Esophagus squamous epithelium (tissue), 5 donors: ENCODE results near the gene SH3RF1. TPM values are rescaled to one million over a fixed set of nuclear protein-coding genes. Genes with fewer than 3 reads are reported as not detected.

Experiments used
- DNase-seq: peaks from one replicate; lab custom pipeline; 2025; lab: John Stamatoyannopoulos, UW
- H3K27ac ChIP-seq, 4 donors: fragments of 200-600 bp; sonication (generic); one replicate each; pipeline ENCODE4 v1.5.1; 2016 to 2019; ENCODE audit warnings: mild to moderate bottlenecking in 1 of 4
- H3K27me3 ChIP-seq, 4 donors: fragments of 200-600 bp; sonication (generic); 1 replicate in 3 of 4; 2 replicates in 1 of 4; pipeline versions ENCODE4 v1.5.1 to v1.6.0; 2017 to 2021; ENCODE audit warnings: antibody characterized with exemption in 1 of 4
- H3K36me3 ChIP-seq, 3 donors: fragments of 200-600 bp; sonication (generic); one replicate each; pipeline ENCODE4 v1.5.1; 2016 to 2019
- H3K4me1 ChIP-seq, 3 donors: fragments of 200-600 bp; sonication (generic); one replicate each; pipeline ENCODE4 v1.5.1; 2017 to 2019
- H3K4me3 ChIP-seq, 4 donors: fragments of 200-600 bp; sonication (generic); 1 replicate in 3 of 4; 2 replicates in 1 of 4; pipeline ENCODE4 v1.5.1; 2016 to 2019; ENCODE audit warnings: mild to moderate bottlenecking in 2 of 4, moderate library complexity in 1 of 4
- H3K9me3 ChIP-seq, 3 donors: fragments of 200-600 bp; sonication (generic); one replicate each; pipeline ENCODE4 v1.5.1; 2016 to 2019
- CTCF ChIP-seq, 6 experiments: fragments of 450-650 bp in 4 of 6; fragments of 200-600 bp in 2 of 6; sonication (generic) in 2 of 6; IDR thresholded peaks; one replicate each; pipeline ENCODE4 v1.5.1; 2016 to 2019; ENCODE audit warnings: antibody characterized with exemption in 6 of 6, mild to moderate bottlenecking in 4 of 6, moderate library complexity in 4 of 6
- POLR2A ChIP-seq, 4 donors: fragments of 450-650 bp; IDR thresholded peaks; one replicate each; pipeline ENCODE4 v1.6.1; 2017; ENCODE audit warnings: antibody characterized with exemption in 4 of 4, mild to moderate bottlenecking in 4 of 4, moderate library complexity in 3 of 4
- WGBS, 2 donors: methylation state at CpG; one replicate each; pipeline ENCODE4 v1.1.5; 2018; 5-methylcytosine and 5-hydroxymethylcytosine counted together
- intact Hi-C: fragments of 100-400 bp; cut with DNase I; formaldehyde crosslinking; loops from one replicate; pipeline ENCODE4 v1.15.0; 2022
- total RNA-seq, 4 donors: library from RNA; depleted of rRNA; stranded (reverse); fragments of >200 nt; gene quantifications; one replicate each; pipeline ENCODE4 v1.1.0, GENCODE V29; 2016
- donor health status: DM: yes; HTN: yes; CAD: no.

SH3RF1 gene
- total RNA-seq, 4 donors from 2014 or later, result 3.9 to 9.3 (median 5.7) TPM

GRCh38 chr4:169136796-169137557 lies 133.8 kb downstream of the SH3RF1 start:
- H3K36me3 ChIP-seq, result peaks cover 0 to 39% (median 0%) of the 10 kb centered on the region in 3 donors
- H3K9me3 ChIP-seq, result no peaks in the 10 kb centered on the region
- TF ChIP-seq POLR2A (IDR thresholded peaks at IDR 0.05) (no peak), CTCF (IDR thresholded peaks at IDR 0.05) (no peak)
- no peak overlapping the region for H3K27ac ChIP-seq
- peaks cover 0 to 11% (median 0%) of the 10 kb centered on the region in 3 donors for H3K4me1 ChIP-seq
- intact Hi-C loops, result no loop called here
- no peaks in the 10 kb centered on the region for H3K27me3 ChIP-seq
- WGBS, 2 donors, result 77 to 81% methylated on average over 3 of the region's 3 CpGs
- no peak for DNase-seq
- no peak overlapping the region for H3K4me3 ChIP-seq

DNA sequence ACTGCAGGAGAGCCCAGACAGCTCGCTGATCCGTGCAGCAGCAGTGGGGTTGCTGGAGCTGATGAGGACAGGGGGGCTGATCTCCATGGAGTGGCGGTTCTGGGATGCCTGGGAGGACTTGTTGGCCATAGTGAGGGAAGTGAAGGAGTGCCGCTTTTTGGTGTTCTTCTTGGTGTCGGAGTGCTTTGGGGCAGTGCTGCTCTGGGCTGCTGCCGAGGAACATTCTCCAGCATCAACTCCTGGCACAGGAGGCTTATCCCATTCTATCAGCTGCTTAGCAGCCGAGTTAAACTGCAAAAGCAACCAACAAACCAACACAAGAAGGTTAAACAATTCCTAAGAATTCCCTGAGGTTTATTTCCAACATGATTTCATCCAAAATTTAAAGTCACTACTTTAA lies 134.4 kb downstream of the SH3RF1 start:
- no peaks in the 10 kb centered on the region for H3K27me3 ChIP-seq
- 75 to 93% methylated on average over 3 to 5 of the region's 7 CpGs for WGBS, 2 donors
- no peak overlapping the region for H3K27ac ChIP-seq
- H3K36me3 ChIP-seq, result peaks cover 0 to 45% (median 0%) of the 10 kb centered on the region in 3 donors
- H3K9me3 ChIP-seq, result no peaks in the 10 kb centered on the region
- no peak for DNase-seq
- no peak overlapping the region for H3K4me3 ChIP-seq
- TF ChIP-seq POLR2A (IDR thresholded peaks at IDR 0.05), result no peak
- no peak for TF ChIP-seq CTCF (IDR thresholded peaks at IDR 0.05)
- peaks cover 0 to 11% (median 0%) of the 10 kb centered on the region in 3 donors for H3K4me1 ChIP-seq
- intact Hi-C loops, result no loop called here

GRCh38 chr4:169135776-169136175 lies 135.0 kb downstream of the SH3RF1 start:
- DNase-seq, result no peak
- Histone ChIP-seq H3K36me3 (peaks cover 0 to 51% (median 0%) of the 10 kb centered on the region in 3 donors), H3K4me1 (peaks cover 0 to 11% (median 0%) of the 10 kb centered on the region in 3 donors), H3K9me3 (no peaks in the 10 kb centered on the region), H3K27ac (no peak overlapping the region), H3K27me3 (no peaks in the 10 kb centered on the region), H3K4me3 (no peak overlapping the region)
- TF ChIP-seq POLR2A (IDR thresholded peaks at IDR 0.05) (no peak), CTCF (IDR thresholded peaks at IDR 0.05) (no peak)
- WGBS, 2 donors, result 74% methylated on average over 2 of the region's 2 CpGs
- intact Hi-C loops, result no loop called here

DNA sequence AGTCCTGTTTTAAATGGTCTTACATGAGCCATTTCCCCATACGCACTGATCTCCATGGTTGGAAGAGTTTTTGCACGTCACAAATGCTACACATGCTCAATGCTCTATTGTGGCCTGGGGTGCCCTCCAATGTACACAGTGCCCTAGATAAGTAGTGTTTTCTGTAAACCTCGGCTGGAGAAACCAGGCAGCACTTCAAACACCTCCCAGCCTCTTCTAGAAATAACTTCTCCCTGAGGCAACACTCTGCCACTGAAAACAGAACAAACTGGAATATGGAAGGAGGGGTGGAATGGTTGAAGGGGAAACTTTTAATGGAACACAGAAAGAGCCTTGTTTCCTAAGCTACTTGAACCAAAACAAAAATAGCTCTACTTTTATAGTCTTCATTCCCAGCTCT lies 136.8 kb downstream of the SH3RF1 start:
- no peak for TF ChIP-seq POLR2A (IDR thresholded peaks at IDR 0.05)
- TF ChIP-seq CTCF (IDR thresholded peaks at IDR 0.05), result no peak
- intact Hi-C loops, result no loop called here
- Histone ChIP-seq H3K27me3 (no peaks in the 10 kb centered on the region), H3K27ac (no peak overlapping the region), H3K36me3 (peaks cover 0 to 69% (median 0%) of the 10 kb centered on the region in 3 donors), H3K4me3 (no peak overlapping the region), H3K4me1 (peaks cover 0 to 11% (median 0%) of the 10 kb centered on the region in 3 donors), H3K9me3 (no peaks in the 10 kb centered on the region)
- no peak for DNase-seq
- 41 to 51% methylated on average over 3 of the region's 3 CpGs for WGBS, 2 donors

DNA sequence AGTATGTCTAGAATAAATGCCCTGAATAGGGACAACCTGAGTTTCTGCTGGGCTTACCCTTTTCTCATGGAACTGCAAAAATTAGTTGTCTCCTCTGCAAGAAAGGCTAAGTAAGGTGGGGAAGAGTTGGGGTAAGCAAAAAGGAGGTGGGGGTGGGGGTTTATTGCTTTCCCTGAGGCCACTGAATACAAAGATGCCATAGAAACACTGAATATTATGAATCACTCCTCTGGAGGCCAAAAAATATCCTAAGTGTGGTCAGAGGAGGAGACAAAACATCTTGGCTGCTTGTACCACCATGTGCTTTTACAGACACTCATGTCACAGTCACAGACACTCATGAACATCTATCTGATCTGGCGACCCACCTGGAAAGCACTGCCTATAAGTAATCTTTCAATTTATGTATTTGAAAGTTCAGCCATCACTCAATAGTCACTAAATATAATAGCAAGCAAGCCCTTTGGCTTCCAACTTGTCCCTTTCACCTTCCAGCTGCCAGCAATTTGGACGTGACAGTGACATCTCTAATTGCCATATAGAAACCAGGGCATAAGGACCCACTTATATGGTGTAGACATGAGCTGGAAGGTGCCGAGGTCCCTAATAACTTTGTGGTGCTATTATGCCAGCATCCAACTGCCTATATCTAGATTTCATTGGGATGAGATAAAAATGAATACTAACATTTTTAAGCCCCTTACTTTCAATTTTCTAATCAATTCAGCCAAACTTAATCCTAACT lies 138.0 kb downstream of the SH3RF1 start:
- intact Hi-C loops, result no loop called here
- 92 to 94% methylated on average over 3 of the region's 3 CpGs for WGBS, 2 donors

More for the DNA sequence above, 138.0 kb downstream of the SH3RF1 start:
- no peak overlapping the region for H3K4me3 ChIP-seq
- TF ChIP-seq POLR2A (IDR thresholded peaks at IDR 0.05), result no peak
- TF ChIP-seq CTCF (IDR thresholded peaks at IDR 0.05), result no peak
- H3K27ac ChIP-seq, result no peak overlapping the region
- no peaks in the 10 kb centered on the region for H3K9me3 ChIP-seq
- H3K27me3 ChIP-seq, result no peaks in the 10 kb centered on the region
- DNase-seq, result no peak
- peaks cover 0 to 11% (median 0%) of the 10 kb centered on the region in 3 donors for H3K4me1 ChIP-seq
- H3K36me3 ChIP-seq, result peaks cover 0 to 81% (median 0%) of the 10 kb centered on the region in 3 donors
